IMR-90 (cell line): Measurements from ENCODE around the gene TCF7L1. TPM values are rescaled to one million over a fixed set of nuclear protein-coding genes. Genes with fewer than 3 reads are reported as not detected.

Source experiments
- ATAC-seq: fragments of 200-7000 bp; cut with Tn5 transposase; 2 replicates; pipeline ENCODE4 v1.9.1; 2020; ENCODE audit warnings: low read depth, mild to moderate bottlenecking, moderate library complexity
- BruUV-seq: library from RNA; stranded (reverse); fragments of 400-500 nt; replicated peaks from 2 replicates; lab custom pipeline; 2021; lab: Mats Ljungman, UMichigan
- CTCF ChIA-PET: fragments of 300-600 bp; formaldehyde crosslinking; extraction: SDS; loops from one replicate; lab custom pipeline; 2021; ENCODE audit warnings: antibody characterized with exemption; lab: Yijun Ruan, JAX
- POLR2A ChIA-PET: fragments of 300-600 bp; sonication (Branson Sonifier 250); formaldehyde crosslinking; loops from one replicate; lab custom pipeline; 2022; ENCODE audit warnings: antibody characterized with exemption; ENCODE audit not compliant: unreplicated experiment; lab: Charles Lee
- DNase-seq: peaks from one replicate; pipeline ENCODE4 v3.0.0; 2013
- H2AFZ ChIP-seq: replicated peaks from 2 replicates; pipeline ENCODE3; 2013; ENCODE audit warnings: low read length, mild to moderate bottlenecking; ENCODE audit not compliant: poor library complexity
- H2AK5ac ChIP-seq: 2 replicates; pipeline ENCODE4 v1.6.1; 2013; ENCODE audit warnings: low read depth, low read length, inconsistent platforms
- H2AK9ac ChIP-seq: replicated peaks from 2 replicates; pipeline ENCODE3; 2013; ENCODE audit warnings: mild to moderate bottlenecking, low read depth, low read length, moderate library complexity; ENCODE audit not compliant: poor library complexity
- H2BK120ac ChIP-seq: 2 replicates; pipeline ENCODE4 v1.6.1; 2013; ENCODE audit warnings: low read depth, low read length, inconsistent platforms
- H2BK15ac ChIP-seq: 3 replicates; pipeline ENCODE4 v1.6.1; 2013; ENCODE audit warnings: low read depth, low read length, inconsistent platforms
- H2BK20ac ChIP-seq: 2 replicates; pipeline ENCODE4 v1.6.1; 2013; ENCODE audit warnings: low read depth, mild to moderate bottlenecking, inconsistent platforms, low read length, moderate library complexity
- H2BK5ac ChIP-seq: 2 replicates; pipeline ENCODE4 v1.6.1; 2013; ENCODE audit warnings: mild to moderate bottlenecking, low read depth, low read length, inconsistent platforms; ENCODE audit not compliant: poor library complexity, severe bottlenecking
- H3K14ac ChIP-seq: replicated peaks from 2 replicates; pipeline ENCODE4 v1.6.1; 2013; ENCODE audit warnings: low read depth, low read length, inconsistent platforms
- H3K18ac ChIP-seq: 2 replicates; pipeline ENCODE4 v1.6.1; 2013; ENCODE audit warnings: low read depth, low read length, control low read depth
- H3K23ac ChIP-seq: 2 replicates; pipeline ENCODE4 v1.6.1; 2013; ENCODE audit warnings: low read depth, low read length, inconsistent platforms
- H3K27ac ChIP-seq: 2 replicates; pipeline ENCODE4 v1.5.1; 2013; ENCODE audit warnings: mild to moderate bottlenecking, control low read depth, low read length; ENCODE audit not compliant: insufficient read depth
- H3K27me3 ChIP-seq: 2 replicates; pipeline ENCODE4 v1.6.1; 2013; ENCODE audit warnings: low read length; ENCODE audit not compliant: control insufficient read depth, insufficient read depth
- H3K36me3 ChIP-seq: 2 replicates; pipeline ENCODE4 v1.6.1; 2013; ENCODE audit warnings: low read length, mixed read lengths; ENCODE audit not compliant: control insufficient read depth, insufficient read depth
- H3K4ac ChIP-seq: 2 replicates; pipeline ENCODE4 v1.6.1; 2013; ENCODE audit warnings: low read depth, low read length, inconsistent platforms
- H3K4me1 ChIP-seq: 2 replicates; pipeline ENCODE4 v1.6.1; 2013; ENCODE audit warnings: low read length, mixed read lengths; ENCODE audit not compliant: control insufficient read depth, insufficient read depth
- H3K4me2 ChIP-seq: 2 replicates; pipeline ENCODE4 v1.6.1; 2013; ENCODE audit warnings: low read depth, mild to moderate bottlenecking, control low read depth, low read length, moderate library complexity
- H3K4me3 ChIP-seq: 2 replicates; pipeline ENCODE4 v1.5.1; 2013; ENCODE audit warnings: low read depth, mild to moderate bottlenecking, control low read depth, low read length, moderate library complexity; ENCODE audit not compliant: insufficient read depth
- H3K56ac ChIP-seq: 2 replicates; pipeline ENCODE4 v1.6.1; 2013; ENCODE audit warnings: low read length, inconsistent platforms; ENCODE audit not compliant: insufficient read depth; ENCODE audit errors: extremely low read depth
- H3K79me1 ChIP-seq, 2 experiments: 2 replicates each; pipeline ENCODE4 v1.6.1; 2013; ENCODE audit warnings: low read length in 2 of 2, inconsistent platforms in 1 of 2, low read depth in 1 of 2
- H3K9ac ChIP-seq: 2 replicates; pipeline ENCODE4 v1.6.1; 2013; ENCODE audit warnings: low read depth, low read length, control low read depth
- H3K9me1 ChIP-seq: 2 replicates; pipeline ENCODE4 v1.6.1; 2013; ENCODE audit warnings: low read length, inconsistent platforms; ENCODE audit not compliant: insufficient read depth
- H3K9me3 ChIP-seq: 2 replicates; pipeline ENCODE4 v1.6.1; 2013; ENCODE audit warnings: low read length; ENCODE audit not compliant: control insufficient read depth, insufficient read depth
- H4K20me1 ChIP-seq: 2 replicates; pipeline ENCODE4 v1.6.1; 2013; ENCODE audit warnings: low read length, inconsistent platforms; ENCODE audit not compliant: insufficient read depth
- H4K5ac ChIP-seq: 2 replicates; pipeline ENCODE4 v1.6.1; 2013; ENCODE audit warnings: mild to moderate bottlenecking, low read depth, low read length, control low read depth
- H4K8ac ChIP-seq, 2 experiments: 2 replicates each; pipeline ENCODE4 v1.6.1; 2013; ENCODE audit warnings: low read depth in 2 of 2, low read length in 2 of 2, control low read depth in 1 of 2, inconsistent platforms in 1 of 2
- H4K91ac ChIP-seq: 2 replicates; pipeline ENCODE4 v1.6.1; 2013; ENCODE audit warnings: low read depth, low read length, inconsistent platforms; ENCODE audit not compliant: insufficient read depth
- BHLHE40 ChIP-seq: fragments of 150-350 bp; IDR thresholded peaks from 2 replicates; pipeline ENCODE4 v1.6.1; 2016; ENCODE audit warnings: mild to moderate bottlenecking, low read depth, low read length
- CEBPB ChIP-seq: IDR thresholded peaks from 2 replicates; pipeline ENCODE4 v1.6.1; 2012; ENCODE audit warnings: low read depth, low read length, improper control_type of control experiment
- CHD1 ChIP-seq: IDR thresholded peaks from 2 replicates; pipeline ENCODE4 v1.6.1; 2012; ENCODE audit warnings: low read depth, low read length, improper control_type of control experiment
- CTCF ChIP-seq: conservative IDR thresholded peaks from 2 replicates; pipeline ENCODE4 v1.5.1; 2012; ENCODE audit warnings: mild to moderate bottlenecking, low read depth, low read length, improper control_type of control experiment
- ELK1 ChIP-seq: fragments of 150-350 bp; IDR thresholded peaks from 2 replicates; pipeline ENCODE4 v1.6.1; 2016; ENCODE audit warnings: low read depth, mild to moderate bottlenecking, low read length, moderate library complexity, borderline replicate concordance
- FOS ChIP-seq: fragments of 150-350 bp; IDR thresholded peaks from 2 replicates; pipeline ENCODE4 v1.6.1; 2016; ENCODE audit warnings: low read depth, low read length
- MAFK ChIP-seq: IDR thresholded peaks from 2 replicates; pipeline ENCODE4 v1.6.1; 2012; ENCODE audit warnings: low read depth, low read length, improper control_type of control experiment
- MXI1 ChIP-seq: IDR thresholded peaks from 2 replicates; pipeline ENCODE4 v1.6.1; 2012; ENCODE audit warnings: low read depth, mild to moderate bottlenecking, low read length, moderate library complexity, borderline replicate concordance
- NFE2L2 ChIP-seq: fragments of 150-350 bp; IDR thresholded peaks from 2 replicates; pipeline ENCODE4 v1.6.1; 2016; ENCODE audit warnings: low read depth, mild to moderate bottlenecking, low read length
- POLR2A ChIP-seq: IDR thresholded peaks from 2 replicates; pipeline ENCODE4 v1.6.1; 2012; ENCODE audit warnings: mild to moderate bottlenecking, low read depth, low read length
- RAD21 ChIP-seq: IDR thresholded peaks from 2 replicates; pipeline ENCODE4 v1.6.1; 2012; ENCODE audit warnings: low read length, improper control_type of control experiment
- RCOR1 ChIP-seq: IDR thresholded peaks from 2 replicates; pipeline ENCODE4 v1.6.1; 2012; ENCODE audit warnings: mild to moderate bottlenecking, low read length, improper control_type of control experiment; ENCODE audit not compliant: insufficient replicate concordance
- RFX5 ChIP-seq: IDR thresholded peaks from 2 replicates; pipeline ENCODE4 v1.8.0; 2012; ENCODE audit warnings: low read depth, mild to moderate bottlenecking, low read length, moderate library complexity
- SMC3 ChIP-seq: fragments of 150-350 bp; IDR thresholded peaks from 2 replicates; pipeline ENCODE4 v1.6.1; 2016; ENCODE audit warnings: low read depth, mild to moderate bottlenecking, antibody characterized with exemption, low read length, moderate library complexity
- WGBS, 2 experiments: methylation state at CpG; one replicate each; pipeline versions ENCODE4 v1.1.5 to v1.1.7; 2013; ENCODE audit warnings: missing lambda C conversion rate in 2 of 2; ENCODE audit not compliant: insufficient read length in 1 of 2; ENCODE audit errors: extremely low coverage in 2 of 2; 5-methylcytosine and 5-hydroxymethylcytosine counted together
- dilution Hi-C: fragments of 300-500 bp; cut with HindIII; formaldehyde crosslinking; loops from one replicate; pipeline ENCODE4 v1.14.3; 2018; ENCODE audit warnings: low sequenced_read_pairs; ENCODE audit not compliant: unreplicated experiment
- in situ Hi-C: fragments of 300-500 bp; cut with MboI; formaldehyde crosslinking; loops from 3 replicates; pipeline ENCODE4 v1.14.3; 2019; ENCODE audit warnings: low sequenced_read_pairs, inconsistent platforms, mixed read lengths
- intact Hi-C: fragments of 100-400 bp; cut with micrococcal nuclease; formaldehyde crosslinking; loops from 2 replicates; pipeline ENCODE4 v1.10.0; 2022
- polyA plus RNA-seq, 3 experiments: library from polyadenylated mRNA; depleted of rRNA; stranded (reverse); fragments of >200 nt; gene quantifications; 2 replicates each; pipeline ENCODE4 v1.2.3, GENCODE V29; 2012; ENCODE audit warnings: low replicate concordance in 1 of 3
- total RNA-seq: library from RNA; depleted of rRNA; stranded (reverse); fragments of >200 nt; gene quantifications from 2 replicates; pipeline ENCODE4 v1.2.3, GENCODE V29; 2012
- TF ChIP-seq, protein P1 (sequence below): fragments of 150-350 bp; IDR thresholded peaks from 2 replicates; pipeline ENCODE4 v1.6.1; 2017; ENCODE audit warnings: mild to moderate bottlenecking, antibody characterized with exemption, low read length, low read depth

Gene TCF7L1
- total and polyA plus RNA-seq, 2 of the 4 experiments (the other 2 are of a cell fraction) = 0.72 to 11.1 TPM

GRCh38 chr2:85309699-85310321 lies 176.6 kb downstream of the TCF7L1 start:
- Histone ChIP-seq H2BK120ac (peak overlapping the region; percentile 0; the same call in 1 of the 2 replicates), H2AK5ac (peak overlapping the region; percentile 69), H3K36me3 (peaks cover 41% of the 10 kb centered on the region), H3K56ac (no peak overlapping the region), H3K27ac (peak overlapping the region; percentile 63), H3K79me1 (peaks cover 6 to 42% of the 10 kb centered on the region in 2 experiments; a peak in 2 of 4 replicates), H3K14ac (0 out of 2 replicates have a peak overlapping the region, but pooled peaks have one; percentile 0), H3K9ac (no peak overlapping the region), H3K4me2 (no peak overlapping the region), H3K27me3 (no peaks in the 10 kb centered on the region), H2AK9ac (no peak overlapping the region), H3K4me1 (peaks cover 25% of the 10 kb centered on the region), H2BK20ac (no peak overlapping the region), H4K20me1 (peaks cover 16% of the 10 kb centered on the region; the same call in 1 of the 2 replicates), H3K9me1 (peaks cover 21% of the 10 kb centered on the region), H4K5ac (peak overlapping the region; percentile 72), H3K23ac (no peak overlapping the region), H2BK15ac (no peak overlapping the region), H3K4me3 (no peak overlapping the region), H3K9me3 (no peaks in the 10 kb centered on the region), H2AFZ (no peak overlapping the region), H4K8ac (peak overlapping the region in 1 of 2 experiments; percentile 3; a peak in 1 of 4 replicates), H4K91ac (0 out of 2 replicates have a peak overlapping the region, but pooled peaks have one; percentile 8), H3K18ac (peak overlapping the region; percentile 45), H3K4ac (peak overlapping the region; percentile 6; the same call in 1 of the 2 replicates), H2BK5ac (peak overlapping the region; percentile 61)
- no TSS peak for BruUV-seq
- ChIA-PET CTCF (interaction anchor here (0.6 to 1.5 kb wide), 3 partner anchors 9 to 303 kb away, joined by 3 to 6 read pairs (median 6); partner anchors contain the start of gene TCF7L1), POLR2A (interaction anchor here (0.6 kb wide), 1 partner anchor 328 kb away, joined by 3 read pairs; no protein-coding TSS in a partner anchor)
- DNase-seq = no peak
- dilution Hi-C loops (no loop called here), intact Hi-C loops (no loop called here), in situ Hi-C loops (no loop called here)
- no peak for ATAC-seq
- WGBS, 2 experiments = 87% methylated on average over 8 of the region's 19 CpGs; no CpG with 5 or more reads in 1 of the 2 experiments
- TF ChIP-seq FOS (no peak), CHD1 (no peak), RAD21 (no peak), RCOR1 (no peak), CEBPB (no peak), SMC3 (no peak), CTCF (no peak), RFX5 (no peak), NFE2L2 (no peak), POLR2A (no peak), ELK1 (no peak), BHLHE40 (no peak), MXI1 (no peak), MAFK (no peak)
- TF ChIP-seq, protein P1, sequence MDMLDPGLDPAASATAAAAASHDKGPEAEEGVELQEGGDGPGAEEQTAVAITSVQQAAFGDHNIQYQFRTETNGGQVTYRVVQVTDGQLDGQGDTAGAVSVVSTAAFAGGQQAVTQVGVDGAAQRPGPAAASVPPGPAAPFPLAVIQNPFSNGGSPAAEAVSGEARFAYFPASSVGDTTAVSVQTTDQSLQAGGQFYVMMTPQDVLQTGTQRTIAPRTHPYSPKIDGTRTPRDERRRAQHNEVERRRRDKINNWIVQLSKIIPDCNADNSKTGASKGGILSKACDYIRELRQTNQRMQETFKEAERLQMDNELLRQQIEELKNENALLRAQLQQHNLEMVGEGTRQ = no peak
